ENCODE data around the gene CNTN5. TPM values are rescaled to one million over a fixed set of nuclear protein-coding genes. Genes with fewer than 3 reads are reported as not detected.

CNTN5 gene
- total RNA-seq, 6 donors from 2014 or later = 0.13 to 1.0 (median 0.57) TPM; not detected in 2

DNA sequence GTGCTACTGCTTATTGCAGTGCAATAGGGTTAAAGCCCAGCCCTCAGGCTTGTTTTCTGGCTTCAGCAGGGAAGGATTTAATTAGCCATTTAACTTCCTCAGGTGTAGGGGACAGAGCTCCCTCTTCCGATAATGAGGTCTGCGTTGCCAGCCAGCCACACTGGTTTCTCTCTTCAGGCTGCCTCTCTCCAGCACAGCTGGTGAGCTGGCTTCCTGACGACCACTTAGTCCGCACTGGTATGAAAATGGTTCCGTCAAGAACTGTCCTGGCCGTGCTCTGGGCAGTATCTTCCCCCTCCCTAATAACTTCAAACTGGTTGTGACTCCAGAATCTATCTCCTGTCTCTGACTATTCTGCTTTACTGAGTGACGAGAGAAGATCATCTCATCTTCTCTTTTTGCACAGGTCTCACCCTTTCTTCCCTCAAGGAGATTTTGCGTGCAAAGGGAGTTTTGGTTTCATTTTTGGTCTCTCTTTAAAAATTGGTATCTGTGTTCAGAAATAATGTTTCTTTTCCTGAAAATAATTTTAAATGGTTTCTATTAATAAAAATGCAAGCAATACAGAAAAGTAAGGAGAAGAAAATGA is 49.2 kb downstream of the CNTN5 start:
- Histone ChIP-seq H3K27ac (no peak overlapping the region), H3K27me3 (no peaks in the 10 kb centered on the region), H3K36me3 (no peaks in the 10 kb centered on the region), H3K4me3 (peak overlapping the region in 3 of 4 donors; percentile 24 to 42 (median 39)), H3K9me3 (no peaks in the 10 kb centered on the region), H3K4me1 (no peaks in the 10 kb centered on the region)
- DNase-seq = no peak
- TF ChIP-seq POLR2A (IDR thresholded peaks at IDR 0.05) (no peak), EP300 (IDR thresholded peaks at IDR 0.05) (no peak), POLR2AphosphoS5 (IDR thresholded peaks at IDR 0.05) (no peak)
- TF ChIP-seq, protein P1, sequence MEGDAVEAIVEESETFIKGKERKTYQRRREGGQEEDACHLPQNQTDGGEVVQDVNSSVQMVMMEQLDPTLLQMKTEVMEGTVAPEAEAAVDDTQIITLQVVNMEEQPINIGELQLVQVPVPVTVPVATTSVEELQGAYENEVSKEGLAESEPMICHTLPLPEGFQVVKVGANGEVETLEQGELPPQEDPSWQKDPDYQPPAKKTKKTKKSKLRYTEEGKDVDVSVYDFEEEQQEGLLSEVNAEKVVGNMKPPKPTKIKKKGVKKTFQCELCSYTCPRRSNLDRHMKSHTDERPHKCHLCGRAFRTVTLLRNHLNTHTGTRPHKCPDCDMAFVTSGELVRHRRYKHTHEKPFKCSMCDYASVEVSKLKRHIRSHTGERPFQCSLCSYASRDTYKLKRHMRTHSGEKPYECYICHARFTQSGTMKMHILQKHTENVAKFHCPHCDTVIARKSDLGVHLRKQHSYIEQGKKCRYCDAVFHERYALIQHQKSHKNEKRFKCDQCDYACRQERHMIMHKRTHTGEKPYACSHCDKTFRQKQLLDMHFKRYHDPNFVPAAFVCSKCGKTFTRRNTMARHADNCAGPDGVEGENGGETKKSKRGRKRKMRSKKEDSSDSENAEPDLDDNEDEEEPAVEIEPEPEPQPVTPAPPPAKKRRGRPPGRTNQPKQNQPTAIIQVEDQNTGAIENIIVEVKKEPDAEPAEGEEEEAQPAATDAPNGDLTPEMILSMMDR (IDR thresholded peaks at IDR 0.05) = no peak
- WGBS, 2 donors = 8 to 13% methylated on average over 8 of the region's 8 CpGs
- peak; percentile 26 to 55 for ATAC-seq (ENCODE audit: low FRiP score in 2 of 2)

DNA sequence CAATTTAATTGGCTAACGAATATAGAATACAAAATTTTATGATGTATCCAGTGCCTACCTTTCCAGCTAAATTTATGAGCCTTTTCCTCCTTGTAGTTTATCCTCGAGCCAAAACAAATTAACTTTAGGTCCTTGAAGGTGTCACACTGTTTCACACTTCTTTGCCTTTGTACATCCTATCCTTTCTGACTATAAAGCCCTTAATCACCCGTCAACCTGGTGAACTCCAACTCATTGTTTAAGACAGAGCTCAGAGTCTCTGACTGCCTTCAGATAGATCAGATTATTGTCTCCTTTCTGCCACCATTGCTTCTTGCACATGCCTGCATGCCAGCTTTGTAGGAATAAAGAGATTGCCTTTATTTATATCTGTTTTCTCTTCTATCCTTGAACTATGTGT is 58.8 kb downstream of the CNTN5 start:
- ATAC-seq (ENCODE audit: low FRiP score in 2 of 2) (no peak), DNase-seq (no peak)
- Histone ChIP-seq H3K4me3 (no peak overlapping the region), H3K9me3 (no peaks in the 10 kb centered on the region), H3K27ac (no peak overlapping the region), H3K36me3 (no peaks in the 10 kb centered on the region), H3K4me1 (no peaks in the 10 kb centered on the region), H3K27me3 (no peaks in the 10 kb centered on the region)
- TF ChIP-seq POLR2AphosphoS5 (IDR thresholded peaks at IDR 0.05) = no peak
- TF ChIP-seq POLR2A (IDR thresholded peaks at IDR 0.05) = no peak
- no peak for TF ChIP-seq EP300 (IDR thresholded peaks at IDR 0.05)
- WGBS, 2 donors = 54 to 61% methylated on average over 3 of the region's 3 CpGs

DNA sequence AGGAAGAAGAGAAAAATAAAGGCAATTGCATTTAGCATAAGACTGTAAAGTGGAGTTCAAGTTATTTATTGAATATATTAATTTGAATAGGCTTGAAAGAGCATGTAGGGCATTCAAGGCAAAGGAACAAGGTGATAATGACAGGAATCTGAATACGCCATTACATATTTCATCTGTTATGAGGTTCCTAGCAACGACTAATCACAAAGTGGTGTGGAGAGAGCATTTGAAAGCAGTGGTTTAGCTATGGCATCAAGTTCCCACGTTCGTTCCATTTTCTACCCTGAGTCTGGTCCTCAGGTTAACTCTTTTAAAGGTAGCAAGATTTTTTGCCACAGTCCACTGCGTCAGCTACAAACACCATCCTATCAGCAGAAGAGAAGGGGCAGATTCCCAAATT is 59.4 kb downstream of the CNTN5 start:
- H3K27me3 ChIP-seq = no peaks in the 10 kb centered on the region
- no peak overlapping the region for H3K27ac ChIP-seq
- no peak for DNase-seq
- no peaks in the 10 kb centered on the region for H3K4me1 ChIP-seq
- no peaks in the 10 kb centered on the region for H3K9me3 ChIP-seq
- no peak for ATAC-seq (ENCODE audit: low FRiP score in 2 of 2)
- TF ChIP-seq POLR2AphosphoS5 (IDR thresholded peaks at IDR 0.05) (no peak), POLR2A (IDR thresholded peaks at IDR 0.05) (no peak), EP300 (IDR thresholded peaks at IDR 0.05) (no peak)
- TF ChIP-seq, protein P1 (IDR thresholded peaks at IDR 0.05) = no peak
- no peaks in the 10 kb centered on the region for H3K36me3 ChIP-seq
- no peak overlapping the region for H3K4me3 ChIP-seq
- 60 to 77% methylated on average over 5 of the region's 5 CpGs for WGBS, 2 donors

DNA sequence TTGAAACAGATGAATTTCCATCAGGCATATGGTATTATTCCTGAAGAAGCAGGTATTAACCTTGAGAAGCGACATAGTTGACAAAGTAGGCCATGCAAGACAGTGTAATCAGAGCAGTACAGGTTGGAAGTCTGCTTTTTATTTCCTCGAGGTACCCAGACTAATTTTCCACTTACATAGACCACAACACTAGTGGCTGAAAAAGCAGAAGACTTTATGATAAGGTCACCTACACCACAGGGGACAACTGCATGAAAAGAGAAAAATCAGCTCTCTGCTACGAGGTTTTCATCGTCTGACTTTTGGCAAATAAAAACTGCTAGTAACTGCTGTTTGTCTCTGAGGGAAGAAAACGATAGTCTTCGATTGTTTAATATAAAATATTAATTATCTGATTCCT is 77.5 kb downstream of the CNTN5 start:
- WGBS, 2 donors = 81 to 84% methylated on average over 6 of the region's 6 CpGs
- ATAC-seq (ENCODE audit: low FRiP score in 2 of 2) = no peak

DNA sequence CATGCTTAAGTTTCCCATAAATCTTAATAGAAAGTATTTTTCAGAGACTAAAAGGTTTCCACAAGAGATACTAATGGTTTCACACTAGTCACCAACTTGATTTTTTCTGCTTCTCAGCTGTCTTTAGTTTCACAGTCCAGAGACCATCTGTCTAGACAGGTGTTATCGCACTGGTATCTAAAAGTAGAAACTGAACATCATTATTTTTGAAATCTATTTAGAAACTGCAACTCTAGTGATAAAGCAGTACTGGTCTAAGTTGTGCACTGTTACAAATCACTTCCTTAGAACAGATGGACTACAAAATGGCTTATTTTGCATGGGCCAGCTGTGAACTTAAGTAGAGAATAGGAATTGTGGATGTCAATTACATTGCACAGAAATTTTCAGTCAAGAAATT is 78.0 kb downstream of the CNTN5 start:
- no peak for ATAC-seq (ENCODE audit: low FRiP score in 2 of 2)
- no peaks in the 10 kb centered on the region for H3K4me1 ChIP-seq
- no peak overlapping the region for H3K4me3 ChIP-seq
- H3K27me3 ChIP-seq = no peaks in the 10 kb centered on the region
- TF ChIP-seq EP300 (IDR thresholded peaks at IDR 0.05) (no peak), POLR2A (IDR thresholded peaks at IDR 0.05) (no peak), POLR2AphosphoS5 (IDR thresholded peaks at IDR 0.05) (no peak)
- TF ChIP-seq, protein P1 (IDR thresholded peaks at IDR 0.05) = no peak
- no peak for DNase-seq
- H3K9me3 ChIP-seq = peaks cover 0 to 7% (median 0%) of the 10 kb centered on the region in 4 donors
- no peak overlapping the region for H3K27ac ChIP-seq
- WGBS, 2 donors = 89 to 92% methylated on average over 1 of the region's 1 CpG
- H3K36me3 ChIP-seq = no peaks in the 10 kb centered on the region

More for the DNA sequence above, 77.5 kb downstream of the CNTN5 start:
- DNase-seq = no peak
- no peak overlapping the region for H3K27ac ChIP-seq
- H3K4me3 ChIP-seq = no peak overlapping the region
- TF ChIP-seq, protein P1 (IDR thresholded peaks at IDR 0.05) = no peak
- TF ChIP-seq EP300 (IDR thresholded peaks at IDR 0.05) = no peak
- TF ChIP-seq POLR2A (IDR thresholded peaks at IDR 0.05) = no peak
- TF ChIP-seq POLR2AphosphoS5 (IDR thresholded peaks at IDR 0.05) = no peak
- peaks cover 0 to 7% (median 0%) of the 10 kb centered on the region in 4 donors for H3K9me3 ChIP-seq
- no peaks in the 10 kb centered on the region for H3K27me3 ChIP-seq
- no peaks in the 10 kb centered on the region for H3K4me1 ChIP-seq
- no peaks in the 10 kb centered on the region for H3K36me3 ChIP-seq

Measured in upper lobe of left lung (tissue), 6 donors.